ENCODE results near the gene THAP7. TPM values are rescaled to one million over a fixed set of nuclear protein-coding genes. Genes with fewer than 3 reads are reported as not detected.
A peak's percentile ranks its signal among the peaks of the same experiment; 100 is the strongest.

Gene THAP7
- total RNA-seq, 1 donor from 2014 or later, result 14.7 TPM

DNA sequence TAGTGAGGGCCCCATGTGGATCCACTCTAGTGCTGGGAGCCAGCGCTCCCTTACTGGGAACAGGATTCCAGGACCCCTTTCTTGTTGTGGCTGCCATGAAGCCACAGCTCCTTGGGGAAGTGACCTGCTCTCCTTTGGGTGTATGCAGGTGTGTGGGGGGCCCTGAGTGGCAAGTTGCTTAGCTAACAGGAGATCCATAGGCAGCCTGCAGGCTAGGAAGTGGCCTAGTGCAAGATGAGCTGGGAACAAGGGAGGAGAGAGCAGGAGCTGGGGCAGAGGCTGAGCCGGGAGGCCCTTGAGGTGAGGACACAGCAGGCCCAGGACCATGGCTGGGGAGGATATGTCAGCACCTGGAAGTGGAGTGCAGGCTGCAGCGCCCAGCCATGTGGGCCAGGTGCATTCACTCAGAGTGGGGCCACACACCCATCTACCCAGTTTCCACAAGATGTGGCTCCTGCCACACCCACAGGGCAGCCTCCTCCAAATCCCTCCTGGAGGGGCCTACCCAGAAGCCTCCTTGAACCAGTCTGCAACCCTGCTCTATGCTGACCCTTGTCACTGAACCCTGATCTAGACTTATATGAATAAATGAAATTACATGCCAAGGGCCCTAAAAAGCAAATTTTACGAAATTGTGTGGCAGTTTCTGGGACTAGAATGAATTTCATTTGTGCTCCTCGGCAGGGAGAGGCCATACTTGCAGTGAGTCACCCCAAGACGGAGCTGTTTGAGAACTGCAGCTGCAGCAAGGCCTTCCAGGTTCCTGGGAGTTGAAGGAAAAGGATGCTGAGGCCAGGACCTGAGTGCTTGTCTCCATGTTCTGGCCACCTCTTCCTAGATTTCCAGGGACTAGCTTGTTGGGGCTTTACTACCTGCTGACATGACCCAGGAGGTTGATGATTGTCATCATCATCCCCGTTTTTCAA is 3.2 kb downstream of the THAP7 start:
- peak overlapping the region; percentile 43 for H3K4me3 Mint-ChIP-seq
- H3K9ac ChIP-seq, result no peak overlapping the region
- peaks cover 24% of the 10 kb centered on the region for H3K79me2 ChIP-seq (ENCODE audit: low read depth)

GRCh38 chr22:20997536-20998257 is 4.2 kb downstream of the THAP7 start:
- Histone ChIP-seq H3K36me3 (no peaks in the 10 kb centered on the region), H3K9ac (no peak overlapping the region), H3K4me1 (peaks cover 9% of the 10 kb centered on the region), H3K4me3 (no peak overlapping the region), H2AFZ (replicated peaks) (no peak overlapping the region), H3K4me2 (no peak overlapping the region), H3K9me3 (ENCODE audit: low read depth) (no peaks in the 10 kb centered on the region), H3K27me3 (no peaks in the 10 kb centered on the region), H3K27ac (no peak overlapping the region), H3K79me2 (ENCODE audit: low read depth) (peaks cover 19% of the 10 kb centered on the region), H4K20me1 (ENCODE audit: low read depth) (no peaks in the 10 kb centered on the region), H3F3A (ENCODE audit: low read depth) (peaks cover 25% of the 10 kb centered on the region)
- no peak for DNase-seq (ENCODE audit: low spot score)
- peaks cover 7% of the 10 kb centered on the region for H3K27me3 Mint-ChIP-seq (ENCODE audit: insufficient read depth, low read depth)
- H3K9me3 Mint-ChIP-seq, result no peaks in the 10 kb centered on the region
- H3K36me3 Mint-ChIP-seq, result peaks cover 1% of the 10 kb centered on the region
- H3K4me1 Mint-ChIP-seq, result peaks cover 15% of the 10 kb centered on the region
- TF ChIP-seq EZH2phosphoT487 (IDR thresholded peaks at IDR 0.05), result no peak
- TF ChIP-seq CTCF (IDR thresholded peaks at IDR 0.05), result no peak
- TF ChIP-seq EZH2 (IDR thresholded peaks at IDR 0.05), result no peak
- H3K4me3 Mint-ChIP-seq, result no peak overlapping the region
- no peak overlapping the region for H3K27ac Mint-ChIP-seq

More for the DNA sequence above, 3.2 kb downstream of the THAP7 start:
- Histone ChIP-seq H4K20me1 (ENCODE audit: low read depth) (no peaks in the 10 kb centered on the region), H3K36me3 (no peaks in the 10 kb centered on the region), H3K27ac (no peak overlapping the region), H3K9me3 (ENCODE audit: low read depth) (no peaks in the 10 kb centered on the region), H3K4me3 (no peak overlapping the region), H2AFZ (replicated peaks) (no peak overlapping the region), H3F3A (ENCODE audit: low read depth) (peaks cover 31% of the 10 kb centered on the region), H3K4me1 (peaks cover 9% of the 10 kb centered on the region), H3K27me3 (no peaks in the 10 kb centered on the region), H3K4me2 (no peak overlapping the region)
- H3K27ac Mint-ChIP-seq, result no peak overlapping the region
- peaks cover 25% of the 10 kb centered on the region for H3K4me1 Mint-ChIP-seq
- TF ChIP-seq EZH2phosphoT487 (IDR thresholded peaks at IDR 0.05), result no peak
- no peak for TF ChIP-seq CTCF (IDR thresholded peaks at IDR 0.05)
- no peak for TF ChIP-seq EZH2 (IDR thresholded peaks at IDR 0.05)
- no peaks in the 10 kb centered on the region for H3K9me3 Mint-ChIP-seq
- DNase-seq (ENCODE audit: low spot score), result no peak
- H3K36me3 Mint-ChIP-seq, result peaks cover 1% of the 10 kb centered on the region
- peaks cover 8% of the 10 kb centered on the region for H3K27me3 Mint-ChIP-seq (ENCODE audit: insufficient read depth, low read depth)

GRCh38 chr22:20996598-20997535 is 5.1 kb downstream of the THAP7 start:
- Mint-ChIP-seq H3K36me3 (peaks cover 1% of the 10 kb centered on the region), H3K4me3 (no peak overlapping the region), H3K9me3 (no peaks in the 10 kb centered on the region), H3K27ac (no peak overlapping the region), H3K27me3 (ENCODE audit: insufficient read depth, low read depth) (peaks cover 6% of the 10 kb centered on the region), H3K4me1 (peaks cover 14% of the 10 kb centered on the region)
- Histone ChIP-seq H3K79me2 (ENCODE audit: low read depth) (peaks cover 17% of the 10 kb centered on the region), H3F3A (ENCODE audit: low read depth) (peaks cover 18% of the 10 kb centered on the region), H3K4me3 (no peak overlapping the region), H3K36me3 (no peaks in the 10 kb centered on the region), H3K4me2 (no peak overlapping the region), H4K20me1 (ENCODE audit: low read depth) (no peaks in the 10 kb centered on the region), H3K4me1 (peaks cover 9% of the 10 kb centered on the region), H3K27me3 (no peaks in the 10 kb centered on the region), H3K9me3 (ENCODE audit: low read depth) (no peaks in the 10 kb centered on the region), H3K9ac (no peak overlapping the region), H2AFZ (replicated peaks) (no peak overlapping the region), H3K27ac (no peak overlapping the region)
- TF ChIP-seq EZH2phosphoT487 (IDR thresholded peaks at IDR 0.05) (no peak), CTCF (IDR thresholded peaks at IDR 0.05) (no peak), EZH2 (IDR thresholded peaks at IDR 0.05) (no peak)
- no peak for DNase-seq (ENCODE audit: low spot score)

All from neural progenitor cell (in vitro differentiated cells).